K562 (cell line): ENCODE results near the gene DENND1A. TPM values are rescaled to one million over a fixed set of nuclear protein-coding genes. Genes with fewer than 3 reads are reported as not detected.

Source experiments
- ATAC-seq: fragments of 200-7000 bp; cut with Tn5 transposase; 3 replicates; pipeline ENCODE4 v1.9.1; 2020; ENCODE audit warnings: moderate library complexity
- BruUV-seq: library from RNA; stranded (reverse); fragments of 400-500 nt; replicated peaks from 2 replicates; lab custom pipeline; 2021; lab: Mats Ljungman, UMichigan
- CTCF ChIA-PET: fragments of 300-600 bp; formaldehyde crosslinking; extraction: SDS; loops from one replicate; lab custom pipeline; 2021; ENCODE audit warnings: low intra/inter-chr PET ratio; lab: Yijun Ruan, JAX
- POLR2A ChIA-PET: fragments of 300-600, 350-650 bp; sonication (Branson Sonifier 250); formaldehyde crosslinking; extraction: SDS; loops from one replicate; lab custom pipeline; 2021; ENCODE audit warnings: antibody characterized with exemption, inconsistent platforms; lab: Yijun Ruan, JAX
- DNase-seq, 4 experiments: peaks; one replicate each; pipeline versions ENCODE4 v3.0.0 to v3.0.0-alpha.2; 2011 to 2018; ENCODE audit warnings: low spot score in 3 of 4, mixed read lengths in 3 of 4; ENCODE audit errors: extremely low read depth in 1 of 4
- FAIRE-seq: peaks from 2 replicates; lab custom pipeline; 2011; peaks lifted over from hg19 to GRCh38; lab: Jason Lieb, UNC
- H2AFZ ChIP-seq: 2 replicates; pipeline ENCODE4 v1.6.0; 2011; ENCODE audit warnings: low read depth, low read length, control low read depth, inconsistent platforms
- H3K27ac ChIP-seq: fragments of 200-600 bp; 3 replicates; pipeline ENCODE4 v1.8.0; 2011; ENCODE audit warnings: low read depth, mild to moderate bottlenecking, control low read depth, inconsistent platforms, low read length, moderate library complexity, mixed read lengths; ENCODE audit errors: extremely low read depth
- H3K27me3 ChIP-seq, 2 experiments: fragments of 300-600 bp in 1 of 2; 2 replicates in 1 of 2; 3 replicates in 1 of 2; pipeline versions ENCODE4 v1.6.0 to v1.8.0; 2011; ENCODE audit warnings: inconsistent platforms in 2 of 2, low read length in 2 of 2, mild to moderate bottlenecking in 1 of 2, mixed read lengths in 1 of 2, moderate library complexity in 1 of 2; ENCODE audit not compliant: control insufficient read depth in 2 of 2, insufficient read depth in 2 of 2
- H3K36me3 ChIP-seq: fragments of 300-600 bp; 3 replicates; pipeline ENCODE4 v1.8.0; 2011; ENCODE audit warnings: mild to moderate bottlenecking, low read length, inconsistent platforms; ENCODE audit not compliant: control insufficient read depth, insufficient read depth
- H3K4me1 ChIP-seq, 2 experiments: fragments of 200-600 bp in 1 of 2; replicated peaks in 1 of 2; 2 replicates in 1 of 2; 3 replicates in 1 of 2; pipeline versions ENCODE4 v1.5.1 to v1.8.0; 2011; ENCODE audit warnings: inconsistent platforms in 2 of 2, low read length in 2 of 2, mild to moderate bottlenecking in 1 of 2, mixed read lengths in 1 of 2, moderate library complexity in 1 of 2; ENCODE audit not compliant: control insufficient read depth in 2 of 2, insufficient read depth in 2 of 2
- H3K4me2 ChIP-seq: 2 replicates; pipeline ENCODE4 v1.6.1; 2011; ENCODE audit warnings: low read length, control low read depth, inconsistent platforms, mixed read lengths; ENCODE audit not compliant: insufficient read depth
- H3K4me3 ChIP-seq: fragments of 200-600 bp; sonication (generic), shearing (Covaris generic); 2 replicates; pipeline ENCODE4 v1.5.1; 2016; ENCODE audit warnings: control low read depth, inconsistent platforms
- H3K79me2 ChIP-seq: fragments of 200-600 bp; 3 replicates; pipeline ENCODE4 v1.8.0; 2011; ENCODE audit warnings: low read length, inconsistent platforms; ENCODE audit not compliant: control insufficient read depth, insufficient read depth
- H3K9ac ChIP-seq, 2 experiments: 2 replicates each; pipeline versions ENCODE4 v1.6.0 to v1.6.1; 2011; ENCODE audit warnings: low read depth in 2 of 2, low read length in 2 of 2, control low read depth in 1 of 2, inconsistent platforms in 1 of 2, mild to moderate bottlenecking in 1 of 2, mixed read lengths in 1 of 2; ENCODE audit not compliant: insufficient read depth in 1 of 2
- H3K9me1 ChIP-seq: one replicate; pipeline ENCODE4 v1.6.0; 2011; ENCODE audit warnings: inconsistent platforms, mild to moderate bottlenecking, low read length, moderate library complexity; ENCODE audit not compliant: control insufficient read depth, insufficient read depth
- H3K9me3 ChIP-seq: replicated peaks from 2 replicates; pipeline ENCODE4 v1.5.1; 2011; ENCODE audit warnings: low read depth, low read length, inconsistent platforms; ENCODE audit not compliant: control insufficient read depth, insufficient read depth
- H4K20me1 ChIP-seq: replicated peaks from 2 replicates; pipeline ENCODE4 v1.6.1; 2011; ENCODE audit warnings: low read length, inconsistent platforms, mixed read lengths; ENCODE audit not compliant: control insufficient read depth, insufficient read depth
- ARID1B ChIP-seq: fragments of 450-650 bp; IDR thresholded peaks from 2 replicates; pipeline ENCODE4 v1.6.1; 2016; ENCODE audit warnings: antibody characterized with exemption, mild to moderate bottlenecking, inconsistent platforms
- CBFA2T2 ChIP-seq: fragments of 450-650 bp; conservative IDR thresholded peaks from 2 replicates; pipeline ENCODE4 v1.6.1; 2017; ENCODE audit warnings: mild to moderate bottlenecking
- CBFA2T3 ChIP-seq: fragments of 450-650 bp; IDR thresholded peaks from 2 replicates; pipeline ENCODE4 v1.6.1; 2017
- DPF2 ChIP-seq: fragments of 450-650 bp; IDR thresholded peaks from 2 replicates; pipeline ENCODE4 v1.6.1; 2016
- JUN ChIP-seq, 2 experiments: sonication (generic) in 1 of 2; formaldehyde crosslinking in 1 of 2; IDR thresholded peaks; 2 replicates each; pipeline versions ENCODE4 v1.6.1 to v1.8.0; 2012 to 2022; ENCODE audit warnings: borderline replicate concordance in 2 of 2, mild to moderate bottlenecking in 2 of 2, improper control_type of control experiment in 1 of 2, low read depth in 1 of 2, low read length in 1 of 2, missing genetic modification reagents in 1 of 2
- KDM1A ChIP-seq, 2 experiments: fragments of 450-650 bp; IDR thresholded peaks; 2 replicates each; pipeline ENCODE4 v1.6.1; 2016; ENCODE audit warnings: mild to moderate bottlenecking in 2 of 2
- PBX2 ChIP-seq, 2 experiments: IDR thresholded peaks in 1 of 2; conservative IDR thresholded peaks in 1 of 2; 2 replicates each; pipeline ENCODE4 v1.6.1; 2016; ENCODE audit warnings: low read depth in 2 of 2, mild to moderate bottlenecking in 1 of 2, missing compliant biosample characterization in 1 of 2, missing genetic modification characterization in 1 of 2, moderate library complexity in 1 of 2
- SPI1 ChIP-seq: IDR thresholded peaks from 2 replicates; pipeline ENCODE4 v1.6.1; 2011; ENCODE audit warnings: low read depth, low read length, control low read depth, borderline replicate concordance
- TAL1 ChIP-seq: fragments of 450-650 bp; IDR thresholded peaks from 2 replicates; pipeline ENCODE4 v1.6.1; 2016; ENCODE audit warnings: mild to moderate bottlenecking
- TCF3 ChIP-seq: sonication (generic); formaldehyde crosslinking; IDR thresholded peaks from 2 replicates; pipeline ENCODE4 v1.4.0; 2020; ENCODE audit warnings: mild to moderate bottlenecking, missing genetic modification reagents
- ZNF146 ChIP-seq: IDR thresholded peaks from one replicate; pipeline ENCODE4 v1.6.1; 2018; ENCODE audit warnings: missing compliant biosample characterization; ENCODE audit not compliant: unreplicated experiment
- ZNF3 ChIP-seq: fragments of 250-450 bp; sonication (Bioruptor Pico); IDR thresholded peaks from 2 replicates; pipeline ENCODE4 v1.5.0; 2021; ENCODE audit warnings: mild to moderate bottlenecking, moderate library complexity
- WGBS: fragments of 100-300 bp; shearing (Covaris generic); methylation state at CpG from one replicate; pipeline ENCODE4 v1.1.6; 2016; ENCODE audit warnings: low coverage, mixed read lengths; ENCODE audit not compliant: insufficient coverage; ENCODE audit errors: missing lambda C conversion rate; 5-methylcytosine and 5-hydroxymethylcytosine counted together
- in situ Hi-C: fragments of 300-500 bp; cut with MboI; formaldehyde crosslinking; loops from 4 replicates; pipeline ENCODE4 v1.15.0; 2018; ENCODE audit warnings: inconsistent platforms, mixed read lengths
- intact Hi-C: fragments of 100-400 bp; cut with micrococcal nuclease; formaldehyde crosslinking; loops from 2 replicates; pipeline ENCODE4 v1.14.2; 2022
- polyA plus RNA-seq, 8 experiments: library from polyadenylated mRNA; depleted of rRNA in 4 of 8; stranded (reverse) in 5 of 8; unstranded in 3 of 8; fragments of >200 nt; fragmentation: Nextera tagmentation in 2 of 8; fragmentation: Illumina TruSeq in 1 of 8; extraction: Ambion mirVana in 2 of 8; extraction: Trizol in 1 of 8; gene quantifications; 2 replicates each; pipeline versions ENCODE4 v1.2.1 to v1.2.3, GENCODE V29; 2011 to 2014; ENCODE audit warnings: inconsistent platforms in 1 of 8, missing spikeins in 1 of 8
- total RNA-seq, 7 experiments: library from RNA; depleted of rRNA in 6 of 7; stranded (reverse); fragments of >200 nt in 6 of 7; fragmentation: Illumina TruSeq in 2 of 7; extraction: Trizol in 2 of 7; gene quantifications; 2 replicates each; pipeline versions ENCODE4 v1.2.1 to v1.2.3, GENCODE V29; 2011 to 2021; ENCODE audit warnings: low replicate concordance in 1 of 7

The DENND1A gene
- total and polyA plus RNA-seq, 9 of the 15 experiments (the other 6 are each of a cell fraction or from before 2014, with no cell fraction given), result 7.6 to 29.5 (median 15.7) TPM

GRCh38 chr9:123589361-123590239 is 340.3 kb downstream of the DENND1A start:
- Histone ChIP-seq H4K20me1 (no peaks in the 10 kb centered on the region), H3K9ac (no peak overlapping the region), H3K9me1 (no peaks in the 10 kb centered on the region), H3K27me3 (no peaks in the 10 kb centered on the region; a peak in 1 of 5 replicates), H3K4me1 (peaks cover 0 to 3% of the 10 kb centered on the region in 2 experiments; a peak in 3 of 5 replicates), H3K9me3 (no peaks in the 10 kb centered on the region), H3K4me2 (no peak overlapping the region; the same call in 1 of the 2 replicates), H3K79me2 (no peaks in the 10 kb centered on the region), H2AFZ (no peak overlapping the region), H3K27ac (no peak overlapping the region), H3K36me3 (no peaks in the 10 kb centered on the region), H3K4me3 (no peak overlapping the region)
- WGBS, result 25% methylated on average over 5 of the region's 8 CpGs
- TF ChIP-seq CBFA2T3 (peak; percentile 72), ARID1B (peak; percentile 71; the same call in 1 of the 2 replicates), TCF3 (peak; percentile 58), JUN (IDR thresholded peaks at IDR 0.05; ENCODE audit: borderline replicate concordance, low read depth, low read length) (no peak), JUN (CRISPR knock-in tag; IDR thresholded peaks at IDR 0.05; ENCODE audit: borderline replicate concordance) (no peak), SPI1 (0 out of 2 replicates have a peak, but pooled peaks have one; percentile 17), TAL1 (peak; percentile 62; the same call in 1 of the 2 replicates), CBFA2T2 (peak; percentile 54), ZNF3 (no peak), ZNF146 (CRISPR knock-in tag) (no peak), DPF2 (0 out of 2 replicates have a peak, but pooled peaks have one; percentile 15), KDM1A (IDR thresholded peaks at IDR 0.05) (0 out of 4 replicates have a peak, but pooled peaks of 1 of the 2 experiments have one; percentile 23), PBX2 (CRISPR knock-in tag; IDR thresholded peaks at IDR 0.05; ENCODE audit: low read depth) (no peak), PBX2 (tag; conservative IDR thresholded peaks at IDR 0.05; ENCODE audit: low read depth) (0 out of 2 replicates have a peak, but pooled peaks have one; percentile 5)
- DNase-seq (peak in 3 of 4 experiments; percentile 12 to 33 (median 21)), ATAC-seq (peak; percentile 80), FAIRE-seq (no peak)
- POLR2A ChIA-PET, result interaction anchor here (0.5 to 1.1 kb wide), 3 partner anchors 19 to 32 kb away, joined by 3 to 5 read pairs (median 3); no protein-coding TSS in a partner anchor
- BruUV-seq, result no TSS peak
- CTCF ChIA-PET, result no interaction called here
- intact Hi-C loops (no loop called here), in situ Hi-C loops (no loop called here)
